Neural cell (in vitro differentiated cells): ENCODE results near the gene AQP5. TPM values are rescaled to one million over a fixed set of nuclear protein-coding genes. Genes with fewer than 3 reads are reported as not detected.

Source experiments
- H2AFZ ChIP-seq: fragments of 200-600, 300-800 bp; sonication (generic), shearing (Covaris generic); 2 replicates; pipeline ENCODE4 v1.6.0; 2014; ENCODE audit warnings: low read depth, mild to moderate bottlenecking, antibody characterized with exemption, low read length, moderate library complexity
- H3F3A ChIP-seq: fragments of 200-600 bp; shearing (Covaris generic); 2 replicates; pipeline ENCODE4 v1.6.1; 2016; ENCODE audit warnings: mild to moderate bottlenecking, moderate library complexity, mixed read lengths, antibody characterized with exemption, low read length; ENCODE audit not compliant: insufficient read depth, poor library complexity, severe bottlenecking
- H3K27ac ChIP-seq: fragments of 200-600, 300-800 bp; sonication (generic), shearing (Covaris generic); 2 replicates; pipeline ENCODE4 v1.5.1; 2014; ENCODE audit warnings: mild to moderate bottlenecking, low read length, moderate library complexity
- H3K27me3 ChIP-seq: fragments of 300-800, 200-600 bp; sonication (generic), shearing (Covaris generic); 2 replicates; pipeline ENCODE4 v1.6.0; 2014; ENCODE audit warnings: mild to moderate bottlenecking, low read depth, low read length, moderate library complexity; ENCODE audit not compliant: insufficient read depth
- H3K36me3 ChIP-seq: fragments of 300-800, 200-600 bp; sonication (generic), shearing (Covaris generic); 2 replicates; pipeline ENCODE4 v1.5.1; 2014; ENCODE audit warnings: mild to moderate bottlenecking, antibody characterized with exemption, low read length, moderate library complexity; ENCODE audit not compliant: insufficient read depth
- H3K4me2 ChIP-seq: fragments of 300-800, 200-600 bp; sonication (generic), shearing (Covaris generic); 2 replicates; pipeline ENCODE4 v1.6.0; 2014; ENCODE audit warnings: mild to moderate bottlenecking, low read length
- H3K4me3 ChIP-seq: fragments of 300-800, 200-600 bp; sonication (generic), shearing (Covaris generic); 2 replicates; pipeline ENCODE4 v1.5.1; 2014; ENCODE audit warnings: mild to moderate bottlenecking, low read length, moderate library complexity
- H3K79me2 ChIP-seq: fragments of 200-600 bp; shearing (Covaris generic); replicated peaks from 2 replicates; pipeline ENCODE4 v1.6.0; 2014; ENCODE audit warnings: mild to moderate bottlenecking, low read length, moderate library complexity; ENCODE audit not compliant: insufficient read depth
- H3K9ac ChIP-seq: fragments of 300-800, 200-600 bp; sonication (generic), shearing (Covaris generic); 2 replicates; pipeline ENCODE4 v1.6.1; 2016; ENCODE audit warnings: mild to moderate bottlenecking, low read length, mixed read lengths
- H3K9me2 ChIP-seq: fragments of 200-600 bp; shearing (Covaris generic); 2 replicates; pipeline ENCODE4 v1.6.1; 2016; ENCODE audit warnings: mild to moderate bottlenecking, low read length, mixed read lengths; ENCODE audit not compliant: insufficient read depth
- H3K9me3 ChIP-seq: fragments of 200-600, 300-800 bp; sonication (generic), shearing (Covaris generic); 2 replicates; pipeline ENCODE4 v1.6.1; 2016; ENCODE audit warnings: mild to moderate bottlenecking, mixed run types, low read length, moderate library complexity, mixed read lengths
- H4K20me1 ChIP-seq: fragments of 200-600 bp; shearing (Covaris generic); 2 replicates; pipeline ENCODE4 v1.6.1; 2016; ENCODE audit warnings: mild to moderate bottlenecking, mixed run types; ENCODE audit not compliant: insufficient read depth
- CTCF ChIP-seq: fragments of 450-650 bp; IDR thresholded peaks from 2 replicates; pipeline ENCODE4 v1.5.1; 2014; ENCODE audit warnings: antibody characterized with exemption, mild to moderate bottlenecking, moderate library complexity; ENCODE audit not compliant: poor library complexity, severe bottlenecking
- EP300 ChIP-seq: fragments of 450-650 bp; conservative IDR thresholded peaks from 2 replicates; pipeline ENCODE4 v1.6.1; 2014; ENCODE audit warnings: antibody characterized with exemption, mild to moderate bottlenecking, moderate library complexity; ENCODE audit not compliant: poor library complexity, severe bottlenecking
- EZH2 ChIP-seq: fragments of 200-600, 300-800 bp; shearing (Covaris generic), sonication (generic); IDR thresholded peaks from 2 replicates; pipeline ENCODE4 v1.6.1; 2014; ENCODE audit warnings: antibody characterized with exemption, low read length, borderline replicate concordance, mild to moderate bottlenecking; ENCODE audit not compliant: insufficient read depth, poor library complexity, severe bottlenecking
- MXI1 ChIP-seq: fragments of 450-650 bp; conservative IDR thresholded peaks from 2 replicates; pipeline ENCODE4 v1.6.1; 2014; ENCODE audit warnings: antibody characterized with exemption, mild to moderate bottlenecking; ENCODE audit not compliant: poor library complexity, severe bottlenecking
- POLR2AphosphoS5 ChIP-seq: IDR thresholded peaks from 2 replicates; pipeline ENCODE4 v1.6.1; 2012
- RAD21 ChIP-seq: fragments of 450-650 bp; conservative IDR thresholded peaks from 2 replicates; pipeline ENCODE4 v1.6.1; 2014; ENCODE audit warnings: antibody characterized with exemption, mild to moderate bottlenecking, moderate library complexity
- REST ChIP-seq: IDR thresholded peaks from 2 replicates; pipeline ENCODE4 v1.6.1; 2012; ENCODE audit warnings: borderline replicate concordance
- SMC3 ChIP-seq: fragments of 450-650 bp; conservative IDR thresholded peaks from 2 replicates; pipeline ENCODE4 v1.6.1; 2014; ENCODE audit warnings: antibody characterized with exemption, mild to moderate bottlenecking, moderate library complexity; ENCODE audit not compliant: poor library complexity
- TAF1 ChIP-seq: IDR thresholded peaks from 2 replicates; pipeline ENCODE4 v1.6.1; 2012; ENCODE audit warnings: low read depth
- polyA plus RNA-seq: library from polyadenylated mRNA; depleted of rRNA; stranded (reverse); fragments of >200 nt; gene quantifications from 2 replicates; pipeline ENCODE4 v1.2.3, GENCODE V29; 2014

Gene AQP5
- polyA plus RNA-seq, 1 donor from 2014 or later, result not detected

GRCh38 chr12:49951411-49952240 lies 10.0 kb upstream of the AQP5 start:
- H3K4me3 ChIP-seq, result no peak overlapping the region
- no peak overlapping the region for H3K9ac ChIP-seq
- no peaks in the 10 kb centered on the region for H3K27me3 ChIP-seq
- H3K79me2 ChIP-seq, result no peaks in the 10 kb centered on the region
- H3F3A ChIP-seq, result no peaks in the 10 kb centered on the region
- H2AFZ ChIP-seq, result no peak overlapping the region
- H4K20me1 ChIP-seq, result no peaks in the 10 kb centered on the region
- H3K27ac ChIP-seq, result no peak overlapping the region
- H3K36me3 ChIP-seq, result no peaks in the 10 kb centered on the region
- H3K4me2 ChIP-seq, result no peak overlapping the region
- no peaks in the 10 kb centered on the region for H3K9me3 ChIP-seq
- TF ChIP-seq POLR2AphosphoS5 (no peak), CTCF (no peak), MXI1 (no peak), TAF1 (no peak), SMC3 (no peak), RAD21 (no peak), REST (no peak), EP300 (no peak), EZH2 (no peak)
- H3K9me2 ChIP-seq, result no peaks in the 10 kb centered on the region

GRCh38 chr12:49952391-49953055 lies 9.1 kb upstream of the AQP5 start:
- Histone ChIP-seq H3F3A (no peaks in the 10 kb centered on the region), H3K79me2 (no peaks in the 10 kb centered on the region), H4K20me1 (no peaks in the 10 kb centered on the region), H2AFZ (no peak overlapping the region), H3K36me3 (no peaks in the 10 kb centered on the region), H3K4me2 (no peak overlapping the region), H3K27ac (no peak overlapping the region), H3K4me3 (no peak overlapping the region), H3K9me3 (no peaks in the 10 kb centered on the region), H3K9ac (no peak overlapping the region), H3K9me2 (no peaks in the 10 kb centered on the region), H3K27me3 (no peaks in the 10 kb centered on the region)
- TF ChIP-seq POLR2AphosphoS5, result no peak
- TF ChIP-seq REST, result no peak
- no peak for TF ChIP-seq TAF1
- TF ChIP-seq SMC3, result no peak
- TF ChIP-seq RAD21, result no peak
- TF ChIP-seq MXI1, result no peak
- TF ChIP-seq EZH2, result no peak
- TF ChIP-seq EP300, result no peak
- TF ChIP-seq CTCF, result no peak
